Posterior vena cava (tissue), 2 donors: ENCODE data around the gene CAPZA1. TPM values are rescaled to one million over a fixed set of nuclear protein-coding genes. Genes with fewer than 3 reads are reported as not detected.

Experiments used
- DNase-seq: peaks from one replicate; pipeline ENCODE4 v3.0.0-alpha.2; 2020; ENCODE audit warnings: low spot score
- intact Hi-C, 2 donors: fragments of 100-400 bp; cut with DNase I; formaldehyde crosslinking; loops; one replicate each; pipeline versions ENCODE4 v1.14.1 to v1.14.2; 2022 to 2023
- total RNA-seq, 2 donors: library from RNA; stranded (reverse); fragmentation: NEBNext Ultra II Directional; extraction: Animal tissue kit (Norgen Biotek cat#: 25700); gene quantifications; one replicate each; pipeline ENCODE4 v1.2.1, GENCODE V29; 2021
- donor health status: DM: yes; HTN: yes; CAD: no.
- donor health status: DM: yes; HTN: yes; CAD: no.

CAPZA1 gene
- total RNA-seq, 2 donors from 2014 or later = 104 to 109 TPM

GRCh38 chr1:112673592-112674439 is 54.2 kb downstream of the CAPZA1 start:
- DNase-seq = no peak
- intact Hi-C loops = loop anchor here in 1 of 2 donors (5.0 kb wide), 1 partner anchor 33 kb away; the partner anchor contains the start of gene RHOC

GRCh38 chr1:112674440-112674985 is 54.9 kb downstream of the CAPZA1 start, which contains the start of gene MOV10:
Gene MOV10 (plus strand): TSS chr1:112674659. CDS start chr1:112674913, 254 bp downstream.
- intact Hi-C loops = loop anchor here in 1 of 2 donors (5.0 kb wide), 1 partner anchor 33 kb away; the partner anchor contains the start of gene RHOC
- DNase-seq = peak; percentile 92

- peak; percentile 85 for DNase-seq
- intact Hi-C loops = loop anchor here in 1 of 2 donors (5.0 kb wide), 1 partner anchor 32 kb away; the partner anchor contains the start of gene RHOC
Observed at GRCh38 chr1:112674986-112675727, 55.5 kb downstream of the CAPZA1 start.

- DNase-seq = no peak
- intact Hi-C loops = no loop called here
Observed at GRCh38 chr1:112675728-112676381, 56.2 kb downstream of the CAPZA1 start.

GRCh38 chr1:112676543-112676942 is 56.9 kb downstream of the CAPZA1 start:
- DNase-seq = no peak
- intact Hi-C loops = no loop called here

GRCh38 chr1:112677501-112677900 is 57.9 kb downstream of the CAPZA1 start:
- intact Hi-C loops = no loop called here
- DNase-seq = no peak

- DNase-seq = no peak
- intact Hi-C loops = no loop called here
Observed at GRCh38 chr1:112678605-112679004, 59.0 kb downstream of the CAPZA1 start.

- intact Hi-C loops = no loop called here
- DNase-seq = no peak
Observed at GRCh38 chr1:112685913-112686312, 66.3 kb downstream of the CAPZA1 start.

- no peak for DNase-seq
- intact Hi-C loops = no loop called here
Observed at GRCh38 chr1:112686417-112686816, 66.8 kb downstream of the CAPZA1 start.

GRCh38 chr1:112686835-112687234 is 67.2 kb downstream of the CAPZA1 start:
- intact Hi-C loops = no loop called here
- no peak for DNase-seq

- no peak for DNase-seq
- intact Hi-C loops = no loop called here
Observed at GRCh38 chr1:112687361-112687760, 67.7 kb downstream of the CAPZA1 start.

GRCh38 chr1:112687785-112688496 is 68.3 kb downstream of the CAPZA1 start:
- no peak for DNase-seq
- intact Hi-C loops = no loop called here

- peak; percentile 86 for DNase-seq
- intact Hi-C loops = no loop called here
Observed at GRCh38 chr1:112688781-112689193, 69.2 kb downstream of the CAPZA1 start.

GRCh38 chr1:112689196-112689841 is 69.7 kb downstream of the CAPZA1 start:
- intact Hi-C loops = no loop called here
- no peak for DNase-seq

GRCh38 chr1:112689842-112690237 is 70.2 kb downstream of the CAPZA1 start:
- intact Hi-C loops = no loop called here
- DNase-seq = peak; percentile 78

- intact Hi-C loops = no loop called here
- DNase-seq = no peak
Observed at GRCh38 chr1:112692681-112693080, 73.0 kb downstream of the CAPZA1 start.

- DNase-seq = no peak
- intact Hi-C loops = loop anchor here in 1 of 2 donors (2.0 kb wide), 1 partner anchor 29 kb away; no protein-coding TSS in a partner anchor
Observed at GRCh38 chr1:112693821-112694220, 74.2 kb downstream of the CAPZA1 start.

- DNase-seq = peak; percentile 75
- intact Hi-C loops = loop anchor here in 1 of 2 donors (2.0 kb wide), 1 partner anchor 30 kb away; no protein-coding TSS in a partner anchor
Observed at GRCh38 chr1:112694363-112694929, 74.8 kb downstream of the CAPZA1 start.
